T-cell (primary cell): ENCODE data around the gene GARIN1A. TPM values are rescaled to one million over a fixed set of nuclear protein-coding genes. Genes with fewer than 3 reads are reported as not detected.
"Not testable (repeated sequence)": the region's sequence is repeated elsewhere in the genome, so short reads cannot be mapped to it uniquely, and the experiment has no call there.

Experiments
- ATAC-seq, 4 experiments: fragments of 200-7000 bp in 3 of 4; fragments of 150-1000 bp in 1 of 4; cut with Tn5 transposase; replicated peaks in 1 of 4; 1 replicate in 3 of 4; 2 replicates in 1 of 4; pipeline ENCODE4 v1.10.0; 2021; ENCODE audit warnings: moderate library complexity in 3 of 4, mild to moderate bottlenecking in 2 of 4, moderate number of reproducible peaks in 1 of 4
- CTCF ChIA-PET, 2 donors: fragments of 300-600 bp; sonication (Branson Sonifier 250); formaldehyde crosslinking; loops; one replicate each; lab custom pipeline; 2022; ENCODE audit warnings: antibody characterized with exemption in 2 of 2; lab: Charles Lee
- POLR2A ChIA-PET, 2 donors: fragments of 300-600 bp; sonication (Branson Sonifier 250); formaldehyde crosslinking; loops; one replicate each; lab custom pipeline; 2022; ENCODE audit warnings: antibody characterized with exemption in 2 of 2; lab: Charles Lee
- DNase-seq, 35 experiments: peaks; one replicate each; pipeline versions ENCODE4 v3.0.0 to v3.0.0-alpha.2; 2013 to 2023
- H3K27ac ChIP-seq: one replicate; pipeline ENCODE4 v1.5.1; 2013; ENCODE audit warnings: low read length
- H3K27me3 ChIP-seq, 2 experiments: replicated peaks in 1 of 2; 1 replicate in 1 of 2; 2 replicates in 1 of 2; pipeline versions ENCODE4 v1.6.1 to v1.7.0; 2013; ENCODE audit warnings: low read length in 1 of 2, mixed read lengths in 1 of 2; ENCODE audit not compliant: control insufficient read depth in 2 of 2, insufficient read depth in 2 of 2; ENCODE audit errors: extremely low read depth in 1 of 2
- H3K36me3 ChIP-seq, 2 donors: 1 replicate in 1 of 2; 2 replicates in 1 of 2; pipeline versions ENCODE4 v1.6.1 to v1.7.0; 2013; ENCODE audit warnings: low read length in 1 of 2; ENCODE audit not compliant: control insufficient read depth in 2 of 2, insufficient read depth in 1 of 2; ENCODE audit errors: extremely low read depth in 1 of 2
- H3K4me1 ChIP-seq, 2 experiments: 1 replicate in 1 of 2; 2 replicates in 1 of 2; pipeline versions ENCODE4 v1.6.1 to v1.7.0; 2013; ENCODE audit warnings: low read length in 2 of 2, mixed read lengths in 1 of 2; ENCODE audit not compliant: insufficient read depth in 2 of 2, control insufficient read depth in 1 of 2; ENCODE audit errors: extremely low read depth in 1 of 2
- H3K4me3 ChIP-seq, 2 donors: 1 replicate in 1 of 2; 2 replicates in 1 of 2; pipeline versions ENCODE4 v1.5.1 to v1.7.0; 2013; ENCODE audit warnings: mild to moderate bottlenecking in 2 of 2, low read length in 1 of 2, moderate library complexity in 1 of 2; ENCODE audit not compliant: control insufficient read depth in 1 of 2; ENCODE audit errors: extremely low read depth in 1 of 2
- H3K9me3 ChIP-seq: 2 replicates; pipeline ENCODE4 v1.7.0; 2013
- H3K27ac Mint-ChIP-seq, 2 donors: one replicate each; pipeline ENCODE4 v1.8.0; 2020 to 2021; ENCODE audit warnings: mild to moderate bottlenecking in 2 of 2, mixed read lengths in 2 of 2
- H3K27me3 Mint-ChIP-seq, 2 donors: one replicate each; pipeline ENCODE4 v1.8.0; 2021 to 2022; ENCODE audit warnings: mixed read lengths in 2 of 2
- H3K36me3 Mint-ChIP-seq: one replicate; pipeline ENCODE4 v1.8.0; 2021; ENCODE audit warnings: mixed read lengths
- H3K4me1 Mint-ChIP-seq, 3 donors: one replicate each; pipeline ENCODE4 v1.8.0; 2020 to 2022; ENCODE audit warnings: mixed read lengths in 3 of 3, mild to moderate bottlenecking in 1 of 3
- H3K4me3 Mint-ChIP-seq, 3 donors: one replicate each; pipeline ENCODE4 v1.8.0; 2020 to 2022; ENCODE audit warnings: mild to moderate bottlenecking in 3 of 3, mixed read lengths in 3 of 3, moderate library complexity in 3 of 3
- H3K9me3 Mint-ChIP-seq, 3 donors: one replicate each; pipeline ENCODE4 v1.8.0; 2020 to 2022; ENCODE audit warnings: mixed read lengths in 3 of 3
- WGBS: methylation state at CpG from one replicate; pipeline ENCODE4 v1.1.5; 2013; ENCODE audit warnings: missing lambda C conversion rate; ENCODE audit not compliant: insufficient coverage; 5-methylcytosine and 5-hydroxymethylcytosine counted together
- total RNA-seq, 35 experiments: library from RNA in 6 of 35; stranded (reverse) in 6 of 35; fragments of 120-200 nt in 1 of 35; gene quantifications; one replicate each; pipeline versions ENCODE4 v1.2.1 to v1.2.4 and lab custom pipeline; 2013 to 2026

Gene GARIN1A
- total RNA-seq, 5 donors from 2014 or later (not counting 1 experiment from before 2014, with no cell fraction given), result 1.4 to 3.7 (median 3.2) TPM

DNA sequence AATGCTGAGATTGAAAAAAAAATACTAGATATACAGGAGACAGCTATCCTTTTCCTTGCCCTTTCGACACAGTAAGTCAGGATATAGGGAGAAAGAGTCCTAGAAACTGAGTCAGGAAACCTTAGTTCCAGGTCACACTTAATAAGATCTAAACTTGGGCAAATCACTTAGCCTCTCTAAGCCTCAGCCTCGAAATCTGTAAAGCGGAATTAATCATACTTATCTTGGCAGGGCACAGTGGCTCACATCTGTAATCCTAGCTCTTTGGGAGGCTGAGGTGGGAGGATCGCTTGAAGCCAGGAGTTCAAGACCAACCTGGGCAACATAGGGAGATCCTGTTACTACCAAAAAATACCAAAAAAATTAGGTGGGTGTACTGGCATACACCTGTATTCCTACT lies 4.6 kb downstream of the GARIN1A start:
- no peak overlapping the region for H3K4me3 ChIP-seq
- H3K27me3 ChIP-seq, result peaks cover 4 to 37% of the 10 kb centered on the region in 2 experiments
- no peak for ATAC-seq
- H3K9me3 Mint-ChIP-seq, result no peaks in the 10 kb centered on the region
- peaks cover 4 to 10% (median 7%) of the 10 kb centered on the region in 3 donors for H3K4me1 Mint-ChIP-seq
- no peaks in the 10 kb centered on the region for H3K36me3 Mint-ChIP-seq
- CTCF ChIA-PET, result no interaction called here
- H3K27ac Mint-ChIP-seq, result no peak overlapping the region
- POLR2A ChIA-PET, result no interaction called here
- no peak overlapping the region for H3K4me3 Mint-ChIP-seq
- H3K4me1 ChIP-seq, result peaks cover 0 to 5% of the 10 kb centered on the region in 2 experiments
- no CpG with 5 or more reads among the region's 4 CpGs for WGBS
- DNase-seq, result no peak
- H3K36me3 ChIP-seq, result no peaks in the 10 kb centered on the region
- H3K27me3 Mint-ChIP-seq, result peaks cover 10 to 23% of the 10 kb centered on the region in 2 donors
- H3K9me3 ChIP-seq, result no peaks in the 10 kb centered on the region
- no peak overlapping the region for H3K27ac ChIP-seq

DNA sequence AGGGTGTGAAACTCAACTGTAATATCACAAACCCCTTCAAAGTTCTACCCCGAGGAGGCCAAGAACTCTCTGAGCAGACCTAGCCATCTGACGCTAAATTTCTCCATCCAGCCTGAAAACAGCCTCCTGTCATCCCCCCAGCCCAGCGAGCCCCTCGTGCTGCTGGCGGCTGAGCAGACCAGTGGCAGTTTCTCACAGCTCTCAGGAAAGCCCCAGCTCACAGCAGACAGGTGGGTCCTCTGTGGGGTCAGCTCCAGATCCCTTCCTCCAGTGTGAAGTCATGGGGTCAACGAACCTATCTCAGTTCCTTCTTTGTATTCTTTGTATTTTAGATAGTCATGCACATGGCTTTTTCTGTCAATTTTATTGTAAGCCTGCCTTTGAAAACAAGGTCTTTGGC lies 7.8 kb downstream of the GARIN1A start:
- no peaks in the 10 kb centered on the region for H3K36me3 Mint-ChIP-seq
- no peaks in the 10 kb centered on the region for H3K9me3 ChIP-seq
- no peaks in the 10 kb centered on the region for H3K4me1 Mint-ChIP-seq
- no peak overlapping the region for H3K4me3 ChIP-seq
- DNase-seq (no peak), ATAC-seq (no peak)
- H3K27me3 Mint-ChIP-seq, result peaks cover 4 to 15% of the 10 kb centered on the region in 2 donors
- H3K27ac Mint-ChIP-seq, result no peak overlapping the region
- no peaks in the 10 kb centered on the region for H3K4me1 ChIP-seq
- H3K9me3 Mint-ChIP-seq, result no peaks in the 10 kb centered on the region
- no peaks in the 10 kb centered on the region for H3K36me3 ChIP-seq
- ChIA-PET POLR2A (no interaction called here), CTCF (no interaction called here)
- H3K4me3 Mint-ChIP-seq, result no peak overlapping the region
- WGBS, result 92% methylated on average over 5 of the region's 6 CpGs
- H3K27ac ChIP-seq, result no peak overlapping the region
- peaks cover 0 to 24% of the 10 kb centered on the region in 2 experiments for H3K27me3 ChIP-seq

DNA sequence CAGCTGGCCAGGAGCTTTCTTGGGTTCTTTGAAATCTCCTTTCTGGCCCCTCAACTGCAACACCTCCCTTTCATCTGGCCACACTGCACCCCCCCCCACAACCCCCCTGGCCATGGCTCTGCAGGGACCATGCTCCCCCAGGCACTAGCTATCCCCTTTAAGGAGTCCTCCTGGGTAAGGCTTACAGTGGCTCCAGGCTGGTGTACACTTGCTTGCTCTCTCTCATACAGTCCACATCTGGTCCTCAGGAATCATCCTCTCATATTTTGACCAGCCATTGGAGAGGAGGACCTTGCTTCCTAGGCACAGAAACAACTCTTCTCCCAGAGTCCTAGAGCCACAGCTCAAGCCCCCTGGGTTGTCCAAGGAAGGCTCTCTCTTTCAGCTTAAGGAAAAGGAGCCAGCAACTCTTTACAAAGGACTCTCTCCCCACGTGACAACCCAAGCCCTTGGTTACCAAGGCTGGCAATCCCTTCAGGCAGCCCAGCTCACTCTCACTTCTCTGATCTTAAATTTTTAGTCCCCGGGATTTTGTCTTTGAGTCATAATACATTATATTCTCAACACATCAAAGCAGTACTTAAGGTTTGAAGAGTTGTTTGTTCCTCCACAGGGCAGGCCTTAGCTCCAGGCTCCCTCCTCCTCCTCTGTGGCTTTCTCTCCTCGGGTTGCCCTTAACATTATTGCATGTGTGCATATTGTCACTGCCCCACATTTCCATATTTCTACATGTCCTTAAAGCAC lies 9.9 kb downstream of the GARIN1A start:
- Mint-ChIP-seq H3K4me1 (no peaks in the 10 kb centered on the region), H3K36me3 (peaks cover 7% of the 10 kb centered on the region), H3K9me3 (no peaks in the 10 kb centered on the region), H3K4me3 (no peak overlapping the region), H3K27ac (no peak overlapping the region), H3K27me3 (peaks cover 0 to under 1% of the 10 kb centered on the region in 2 donors)
- no peak overlapping the region for H3K27ac ChIP-seq
- ATAC-seq (no peak), DNase-seq (no peak)
- H3K27me3 ChIP-seq, result peaks cover 0 to 13% of the 10 kb centered on the region in 2 experiments
- CTCF ChIA-PET, result no interaction called here
- POLR2A ChIA-PET, result no interaction called here
- no peaks in the 10 kb centered on the region for H3K9me3 ChIP-seq
- no CpG with 5 or more reads among the region's 3 CpGs for WGBS
- no peaks in the 10 kb centered on the region for H3K36me3 ChIP-seq
- no peaks in the 10 kb centered on the region for H3K4me1 ChIP-seq
- H3K4me3 ChIP-seq, result no peak overlapping the region

DNA sequence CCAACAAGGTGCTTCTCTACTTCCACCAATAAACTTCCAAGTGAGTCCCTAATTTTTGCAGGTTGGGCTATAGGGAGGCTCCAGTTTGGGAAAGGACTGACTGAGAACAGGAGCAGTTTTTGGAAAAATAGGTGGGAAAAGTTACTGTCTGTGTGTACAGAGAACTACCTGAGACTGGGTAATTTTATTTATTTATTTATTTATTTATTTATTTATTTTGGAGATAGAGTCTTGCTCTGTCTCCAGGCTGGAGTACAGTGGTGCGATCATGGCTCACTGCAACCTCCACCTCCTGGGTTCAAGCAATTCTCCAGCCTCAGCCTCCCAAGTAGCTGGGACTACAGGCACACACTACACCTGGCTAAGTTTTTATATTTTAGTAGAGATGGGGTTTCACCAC lies 11.2 kb downstream of the GARIN1A start:
- H3K4me1 Mint-ChIP-seq, H3K4me3 Mint-ChIP-seq, H3K9me3 ChIP-seq, H3K36me3 ChIP-seq, CTCF ChIA-PET, H3K9me3 Mint-ChIP-seq, POLR2A ChIA-PET, DNase-seq, H3K4me1 ChIP-seq, H3K4me3 ChIP-seq, H3K27me3 ChIP-seq, H3K27ac ChIP-seq, H3K27me3 Mint-ChIP-seq, H3K36me3 Mint-ChIP-seq, H3K27ac Mint-ChIP-seq, ATAC-seq: not testable (repeated sequence)
- no CpG with 5 or more reads among the region's 1 CpG for WGBS

DNA sequence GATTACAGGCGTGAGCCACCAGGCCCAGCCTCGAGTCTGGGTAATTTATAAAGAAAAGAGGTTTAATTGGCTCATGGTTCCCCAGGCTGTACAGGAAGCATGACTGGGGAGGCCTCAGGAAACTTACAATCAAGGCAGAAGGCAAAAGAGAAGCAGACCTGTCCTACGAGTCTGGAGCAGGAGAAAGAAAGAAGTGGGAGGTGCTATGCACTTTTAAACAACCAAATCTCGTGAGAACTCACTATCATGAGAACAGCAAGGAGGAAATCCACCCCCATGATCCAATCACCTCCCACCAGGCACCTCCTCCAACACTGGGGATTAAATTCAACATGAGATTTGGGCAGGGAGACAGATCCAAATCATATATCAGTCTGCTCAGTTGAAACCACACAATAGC lies 11.6 kb downstream of the GARIN1A start:
- H3K27ac Mint-ChIP-seq, result not testable (repeated sequence)

DNA sequence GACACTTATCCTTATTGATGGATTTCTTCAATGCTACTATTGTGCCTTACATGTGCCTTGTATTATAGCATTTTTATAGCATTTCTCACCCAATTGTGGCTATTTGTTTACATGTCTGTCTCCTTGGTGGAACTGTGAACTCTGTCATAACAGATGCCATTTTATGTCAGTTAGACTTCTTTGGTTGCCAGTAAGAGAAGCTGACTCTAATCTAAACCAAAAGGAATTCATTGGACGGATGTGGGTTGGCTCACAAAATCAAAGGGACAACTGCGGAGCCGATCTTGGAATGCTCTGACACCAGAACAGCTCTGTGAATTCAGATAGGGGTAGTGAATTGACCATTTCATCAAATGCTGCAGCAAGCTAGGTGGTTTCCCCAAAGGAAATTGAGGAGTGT lies 15.0 kb downstream of the GARIN1A start:
- no peak for ATAC-seq
- Histone ChIP-seq H3K36me3 (no peaks in the 10 kb centered on the region), H3K27ac (no peak overlapping the region), H3K4me1 (no peaks in the 10 kb centered on the region), H3K27me3 (peaks cover 0 to 6% of the 10 kb centered on the region in 2 experiments), H3K9me3 (no peaks in the 10 kb centered on the region), H3K4me3 (no peak overlapping the region)
- Mint-ChIP-seq H3K27ac (no peak overlapping the region), H3K4me1 (no peaks in the 10 kb centered on the region), H3K27me3 (peaks cover 0 to 5% of the 10 kb centered on the region in 2 donors), H3K4me3 (no peak overlapping the region), H3K9me3 (no peaks in the 10 kb centered on the region), H3K36me3 (peaks cover 10% of the 10 kb centered on the region)
- WGBS, result 90% methylated on average over 3 of the region's 3 CpGs
- no peak for DNase-seq
- ChIA-PET CTCF (no interaction called here), POLR2A (no interaction called here)

More for the DNA sequence above, 11.6 kb downstream of the GARIN1A start:
- H3K9me3 ChIP-seq, H3K4me1 Mint-ChIP-seq, H3K27me3 ChIP-seq, DNase-seq, H3K27ac ChIP-seq, ATAC-seq, H3K36me3 Mint-ChIP-seq, H3K9me3 Mint-ChIP-seq, H3K4me3 Mint-ChIP-seq, H3K4me3 ChIP-seq, CTCF ChIA-PET, POLR2A ChIA-PET, H3K36me3 ChIP-seq, H3K4me1 ChIP-seq, H3K27me3 Mint-ChIP-seq: not testable (repeated sequence)
- 67% methylated on average over 1 of the region's 4 CpGs for WGBS
